HepG2 (cell line): ENCODE data around the gene TF. TPM values are rescaled to one million over a fixed set of nuclear protein-coding genes. Genes with fewer than 3 reads are reported as not detected.
A peak's percentile ranks its signal among the peaks of the same experiment; 100 is the strongest.

Experiments used
- ATRX ChIP-seq: sonication (generic); formaldehyde crosslinking; IDR thresholded peaks from 2 replicates; pipeline ENCODE4 v1.4.0; 2020; ENCODE audit warnings: missing genetic modification reagents, borderline replicate concordance
- CTCF ChIP-seq: sonication (generic); formaldehyde crosslinking; IDR thresholded peaks from 2 replicates; pipeline ENCODE4 v1.5.0; 2020; ENCODE audit warnings: mild to moderate bottlenecking, missing genetic modification reagents, moderate library complexity
- GRHL1 ChIP-seq: sonication (generic); formaldehyde crosslinking; conservative IDR thresholded peaks from 2 replicates; pipeline ENCODE4 v1.8.0; 2022; ENCODE audit warnings: missing genetic modification reagents
- HBP1 ChIP-seq: IDR thresholded peaks from 2 replicates; pipeline ENCODE4 v1.6.1; 2016; ENCODE audit warnings: low read depth, control low read depth
- HOXA3 ChIP-seq: sonication (generic); formaldehyde crosslinking; IDR thresholded peaks from 2 replicates; pipeline ENCODE4 v1.5.0; 2020; ENCODE audit warnings: missing genetic modification reagents
- MED8 ChIP-seq: sonication (generic); formaldehyde crosslinking; IDR thresholded peaks from 2 replicates; pipeline ENCODE4 v1.8.1; 2023; ENCODE audit warnings: mild to moderate bottlenecking, missing genetic modification reagents; ENCODE audit not compliant: insufficient replicate concordance
- NFAT5 ChIP-seq: sonication (generic); formaldehyde crosslinking; IDR thresholded peaks from 2 replicates; pipeline ENCODE4 v1.4.0; 2020; ENCODE audit warnings: missing genetic modification reagents
- POLR2A ChIP-seq, 2 experiments: IDR thresholded peaks; 2 replicates each; pipeline ENCODE4 v1.6.1; 2011; ENCODE audit warnings: low read depth in 2 of 2, low read length in 2 of 2, mild to moderate bottlenecking in 1 of 2, moderate library complexity in 1 of 2; ENCODE audit not compliant: insufficient read depth in 1 of 2
- RBM22 ChIP-seq: fragments of 200-400 bp; formaldehyde crosslinking; optimal IDR thresholded peaks from 2 replicates; pipeline ENCODE3; 2017; ENCODE audit warnings: mild to moderate bottlenecking, low read length, moderate library complexity
- RCOR2 ChIP-seq: IDR thresholded peaks from 2 replicates; pipeline ENCODE4 v1.6.1; 2016; ENCODE audit warnings: missing biosample characterization, missing genetic modification reagents
- SKIL ChIP-seq: sonication (generic); formaldehyde crosslinking; IDR thresholded peaks from 2 replicates; pipeline ENCODE4 v1.8.0; 2022; ENCODE audit warnings: missing genetic modification reagents, mild to moderate bottlenecking, moderate library complexity, borderline replicate concordance
- SMAD1 ChIP-seq: sonication (generic); formaldehyde crosslinking; IDR thresholded peaks from 2 replicates; pipeline ENCODE4 v1.4.0; 2020; ENCODE audit warnings: missing genetic modification reagents, low read depth, mild to moderate bottlenecking, borderline replicate concordance
- SOX6 ChIP-seq, 2 experiments: fragments of 450-650 bp in 1 of 2; sonication (generic) in 1 of 2; formaldehyde crosslinking in 1 of 2; IDR thresholded peaks; 2 replicates each; pipeline versions ENCODE4 v1.4.0 to v1.6.1; 2017 to 2020; ENCODE audit warnings: antibody characterized with exemption in 1 of 2, mild to moderate bottlenecking in 1 of 2, missing genetic modification reagents in 1 of 2
- ZNF276 ChIP-seq: sonication (generic); formaldehyde crosslinking; IDR thresholded peaks from 2 replicates; pipeline ENCODE4 v1.4.0; 2020; ENCODE audit warnings: mild to moderate bottlenecking, low read depth, missing genetic modification reagents
- ZNF446 ChIP-seq: sonication (generic); formaldehyde crosslinking; IDR thresholded peaks from 2 replicates; pipeline ENCODE4 v1.5.0; 2020; ENCODE audit warnings: mild to moderate bottlenecking, missing genetic modification reagents
- polyA plus RNA-seq, 8 experiments: library from polyadenylated mRNA; depleted of rRNA in 3 of 8; stranded (reverse) in 7 of 8; unstranded in 1 of 8; fragments of >200 nt; fragmentation: Illumina TruSeq in 4 of 8; extraction: Trizol in 4 of 8; gene quantifications; 2 replicates each; pipeline versions ENCODE4 v1.2.1 to v1.2.3, GENCODE V29; 2011 to 2016; ENCODE audit warnings: low read depth in 4 of 8, missing spikeins in 1 of 8, mixed read lengths in 1 of 8; ENCODE audit not compliant: insufficient read depth in 1 of 8
- total RNA-seq, 5 experiments: library from RNA; depleted of rRNA; stranded (reverse); fragments of >200 nt; fragmentation: Illumina TruSeq; extraction: Trizol; gene quantifications; 2 replicates each; pipeline ENCODE4 v1.2.3, GENCODE V29; 2016; ENCODE audit warnings: low read depth in 1 of 5

The TF gene
- total and polyA plus RNA-seq, 2 of the 13 experiments (the other 11 are each of a cell fraction or from before 2014, with no cell fraction given), result 10,074 to 11,821 TPM

GRCh38 chr3:133760916-133761315 is 14.7 kb downstream of the TF start (continued):
- TF ChIP-seq ZNF276 (CRISPR knock-in tag) (no peak), RCOR2 (CRISPR knock-in tag) (no peak), SKIL (CRISPR knock-in tag) (no peak), MED8 (CRISPR knock-in tag) (no peak), SOX6 (IDR thresholded peaks at IDR 0.05) (no peak), SOX6 (CRISPR knock-in tag; IDR thresholded peaks at IDR 0.05) (no peak), POLR2A (IDR thresholded peaks at IDR 0.05; ENCODE audit: insufficient read depth in 1 of 2, low read depth in 2 of 2, low read length in 2 of 2) (peak in 1 of 2 experiments; percentile 46; a peak in 1 of 4 replicates), HBP1 (CRISPR knock-in tag) (no peak), CTCF (CRISPR knock-in tag) (no peak), ZNF446 (CRISPR knock-in tag) (no peak), NFAT5 (no peak), GRHL1 (CRISPR knock-in tag) (no peak), RBM22 (peak; percentile 95), SMAD1 (CRISPR knock-in tag) (no peak), HOXA3 (CRISPR knock-in tag) (no peak), ATRX (CRISPR knock-in tag) (no peak)
